Endothelial cell of umbilical vein (primary cell): ENCODE results near the gene RPH3AL.

Experiments
- EZH2 ChIP-seq: IDR thresholded peaks from 2 replicates; pipeline ENCODE4 v1.6.1; 2012; ENCODE audit warnings: borderline replicate concordance, low read depth, mild to moderate bottlenecking, moderate library complexity, low read length, inconsistent platforms; ENCODE audit not compliant: severe bottlenecking
- POLR2AphosphoS5 ChIP-seq: IDR thresholded peaks from 2 replicates; pipeline ENCODE4 v1.6.1; 2012; ENCODE audit warnings: low read depth, mild to moderate bottlenecking, control low read depth, low read length, moderate library complexity; ENCODE audit not compliant: insufficient read depth

DNA sequence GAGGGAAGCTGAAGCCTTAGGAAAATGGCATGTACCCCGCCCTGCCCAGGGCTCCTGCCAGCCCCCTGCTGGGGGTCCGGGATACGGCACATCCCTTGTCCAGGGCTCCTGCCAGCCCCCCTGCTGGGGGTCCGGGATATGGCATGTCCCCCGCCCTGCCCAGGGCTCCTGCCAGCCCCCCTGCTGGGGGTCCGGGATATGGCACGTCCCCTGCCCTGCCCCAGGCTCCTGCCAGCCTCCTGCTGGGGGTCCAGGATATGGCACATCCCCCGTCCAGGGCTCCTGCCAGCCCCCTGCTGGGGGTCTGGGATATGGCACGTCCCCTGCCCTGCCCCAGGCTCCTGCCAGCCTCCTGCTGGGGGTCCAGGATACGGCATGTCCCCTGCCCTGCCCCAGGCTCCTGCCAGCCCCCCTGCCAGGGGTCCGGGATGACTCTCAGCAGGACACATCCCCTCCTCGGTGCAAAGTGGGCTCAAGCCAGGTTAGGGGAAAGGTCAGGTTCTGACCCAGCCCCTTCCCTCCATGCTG, 43.2 kb downstream of the RPH3AL start:
- TF ChIP-seq POLR2AphosphoS5 (no peak), EZH2 (no peak)
